GM19463 (cell line): ENCODE measurements around the gene RASA4.
"Not testable (repeated sequence)": the region's sequence is repeated elsewhere in the genome, so short reads cannot be mapped to it uniquely, and the experiment has no call there.

ENCODE experiments used
- ATAC-seq: cut with Tn5 transposase; IDR thresholded peaks from one replicate; pipeline ENCODE4 v1.9.1; 2021; ENCODE audit warnings: mild to moderate bottlenecking, moderate library complexity; ENCODE audit not compliant: unreplicated experiment

RASA4 gene

DNA sequence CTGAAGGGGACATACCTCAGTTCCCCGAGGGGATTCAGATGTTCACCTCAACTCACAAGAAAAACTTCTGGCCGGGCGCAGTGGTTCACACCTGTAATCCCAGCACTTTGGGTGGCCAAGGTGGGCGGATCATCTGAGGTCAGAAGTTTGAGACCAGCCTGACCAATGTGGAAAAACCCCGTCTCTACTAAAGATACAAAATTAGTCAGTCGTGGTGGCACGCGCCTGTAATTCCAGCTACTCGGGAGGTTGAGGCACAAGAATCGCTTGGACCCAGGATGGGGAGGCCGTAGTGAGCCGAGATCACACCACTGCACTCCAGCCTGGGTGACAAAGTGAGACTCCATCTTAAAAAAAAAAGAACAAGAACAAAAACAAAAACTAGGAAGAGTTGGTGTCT lies 71.3 kb downstream of the RASA4 start:
- not testable (repeated sequence) for ATAC-seq

DNA sequence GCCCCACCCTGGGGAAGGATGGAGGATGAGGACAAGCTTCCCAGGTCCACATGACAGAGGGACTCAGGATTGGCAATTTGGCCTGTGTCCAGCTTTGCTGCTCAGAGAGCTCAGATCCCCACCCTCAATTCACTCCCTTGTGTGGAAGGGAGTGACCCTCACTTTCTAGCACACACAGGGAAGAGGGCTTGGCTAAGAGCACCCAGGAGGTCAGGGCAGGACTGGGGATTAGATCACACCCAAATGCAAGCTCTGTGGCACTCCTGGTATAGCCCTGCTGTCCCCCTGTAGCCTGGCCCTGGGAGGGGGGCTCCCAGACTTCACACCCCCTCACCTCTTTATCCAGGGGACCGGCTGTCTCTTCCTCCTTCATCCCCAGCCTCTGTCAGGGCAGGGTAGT lies 72.2 kb downstream of the RASA4 start:
- not testable (repeated sequence) for ATAC-seq

DNA sequence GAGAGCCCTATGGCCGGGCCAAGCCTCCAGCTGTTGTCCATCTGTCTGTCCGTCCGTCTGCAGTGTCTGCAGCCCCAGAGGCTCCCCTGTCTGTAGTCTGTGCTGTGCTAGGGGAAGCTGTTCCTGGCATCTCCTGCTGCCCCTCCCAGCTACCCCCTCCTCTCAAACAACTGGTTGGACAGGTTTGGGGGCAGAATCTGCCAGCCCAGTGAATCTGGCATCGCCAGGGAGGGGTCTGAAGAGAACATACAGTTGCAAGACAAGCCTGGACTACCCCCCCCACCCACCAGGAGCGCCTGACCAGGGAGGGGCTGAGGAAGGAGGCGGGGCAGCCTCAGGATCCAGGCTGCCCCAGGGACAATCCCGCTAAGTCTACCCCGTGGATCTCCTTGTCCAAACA lies 73.0 kb downstream of the RASA4 start, which contains the start of gene UPK3BL2:
UPK3BL2 (minus strand) TSS at position 101 of the 400 bp plus-strand sequence; CDS start at position 41, 60 bp downstream.
- not testable (repeated sequence) for ATAC-seq

DNA sequence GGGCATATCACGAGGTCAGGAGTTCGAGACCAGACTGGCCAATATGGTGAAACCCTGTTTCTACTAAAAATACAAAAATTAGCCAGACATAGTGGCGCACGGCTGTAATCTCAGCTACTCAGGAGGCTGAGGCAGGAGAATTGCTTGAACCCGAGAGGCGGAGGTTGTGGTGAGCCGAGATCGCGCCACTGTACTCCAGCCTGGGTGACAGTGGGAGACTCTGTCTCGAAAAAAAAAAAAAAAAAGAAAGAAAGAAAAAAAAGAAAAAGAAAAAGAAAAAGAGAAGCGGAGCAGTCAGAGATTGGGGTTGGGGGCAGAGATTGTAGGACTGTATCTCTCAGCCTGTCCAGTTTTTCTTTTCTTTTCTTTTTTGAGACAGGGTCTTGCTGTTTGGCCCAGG lies 73.8 kb downstream of the RASA4 start:
- not testable (repeated sequence) for ATAC-seq

DNA sequence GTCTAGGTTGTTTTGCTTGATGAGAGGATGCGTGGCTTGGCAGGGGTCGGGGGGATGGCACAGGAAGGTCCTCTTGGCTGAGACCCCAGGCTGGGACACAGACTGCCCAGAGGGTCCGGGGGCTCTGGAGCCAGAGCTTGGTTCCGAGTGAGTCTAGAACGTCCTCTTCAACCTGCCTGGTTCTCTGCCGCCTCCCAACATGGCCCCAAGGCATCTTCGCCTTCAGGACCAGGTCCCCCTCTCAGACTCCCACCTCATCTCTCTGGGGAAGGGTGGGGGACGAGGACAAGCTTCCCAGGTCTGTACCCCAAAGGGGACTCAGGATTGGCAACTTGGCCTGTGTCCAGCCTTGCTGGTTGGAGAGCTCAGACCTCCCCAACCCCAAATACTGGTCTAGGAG lies 74.5 kb downstream of the RASA4 start:
- not testable (repeated sequence) for ATAC-seq

DNA sequence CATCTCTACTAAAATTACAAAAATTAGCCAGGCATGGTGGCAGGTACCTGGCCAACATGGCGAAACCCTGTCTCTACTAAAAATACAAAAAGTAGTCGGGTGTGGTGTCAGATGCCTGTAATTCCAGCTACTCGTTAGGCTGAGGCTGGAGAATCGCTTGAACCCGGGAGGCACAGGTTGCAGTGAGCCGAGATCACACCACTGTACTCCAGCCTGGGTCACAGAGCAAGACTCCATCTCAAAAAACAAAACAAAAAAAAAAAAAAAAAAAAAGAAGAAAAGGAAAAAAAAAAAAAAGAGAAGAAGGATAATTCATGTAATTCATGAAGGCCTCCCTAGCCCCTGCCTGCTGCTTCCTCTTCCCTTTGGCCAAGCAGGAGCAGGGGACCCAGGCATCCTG lies 76.0 kb downstream of the RASA4 start:
- ATAC-seq: not testable (repeated sequence)

GRCh38 chr7:102535062-102535615 lies 81.4 kb downstream of the RASA4 start:
- ATAC-seq: not testable (repeated sequence)

GRCh38 chr7:102532127-102532526 lies 84.4 kb downstream of the RASA4 start:
- not testable (repeated sequence) for ATAC-seq

DNA sequence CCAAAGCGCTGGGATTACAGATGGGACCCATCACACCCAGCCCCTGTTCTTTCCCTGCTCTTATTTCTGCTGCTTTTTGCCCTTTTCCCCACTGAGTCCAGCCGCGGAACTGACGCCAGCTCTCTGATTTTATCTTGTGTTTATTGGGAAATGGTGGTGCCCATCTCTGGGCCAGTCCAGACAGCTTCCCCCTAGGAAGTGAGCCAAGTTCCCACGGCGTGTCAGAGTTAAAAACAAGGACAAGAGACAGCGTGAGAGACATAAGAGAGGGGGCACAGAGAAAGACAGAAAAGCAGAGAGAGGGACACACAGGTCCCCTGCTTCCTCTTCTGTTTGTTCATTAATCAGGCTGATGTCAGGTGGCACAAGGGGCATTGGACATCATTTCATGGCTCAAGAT lies 85.0 kb downstream of the RASA4 start:
- not testable (repeated sequence) for ATAC-seq

DNA sequence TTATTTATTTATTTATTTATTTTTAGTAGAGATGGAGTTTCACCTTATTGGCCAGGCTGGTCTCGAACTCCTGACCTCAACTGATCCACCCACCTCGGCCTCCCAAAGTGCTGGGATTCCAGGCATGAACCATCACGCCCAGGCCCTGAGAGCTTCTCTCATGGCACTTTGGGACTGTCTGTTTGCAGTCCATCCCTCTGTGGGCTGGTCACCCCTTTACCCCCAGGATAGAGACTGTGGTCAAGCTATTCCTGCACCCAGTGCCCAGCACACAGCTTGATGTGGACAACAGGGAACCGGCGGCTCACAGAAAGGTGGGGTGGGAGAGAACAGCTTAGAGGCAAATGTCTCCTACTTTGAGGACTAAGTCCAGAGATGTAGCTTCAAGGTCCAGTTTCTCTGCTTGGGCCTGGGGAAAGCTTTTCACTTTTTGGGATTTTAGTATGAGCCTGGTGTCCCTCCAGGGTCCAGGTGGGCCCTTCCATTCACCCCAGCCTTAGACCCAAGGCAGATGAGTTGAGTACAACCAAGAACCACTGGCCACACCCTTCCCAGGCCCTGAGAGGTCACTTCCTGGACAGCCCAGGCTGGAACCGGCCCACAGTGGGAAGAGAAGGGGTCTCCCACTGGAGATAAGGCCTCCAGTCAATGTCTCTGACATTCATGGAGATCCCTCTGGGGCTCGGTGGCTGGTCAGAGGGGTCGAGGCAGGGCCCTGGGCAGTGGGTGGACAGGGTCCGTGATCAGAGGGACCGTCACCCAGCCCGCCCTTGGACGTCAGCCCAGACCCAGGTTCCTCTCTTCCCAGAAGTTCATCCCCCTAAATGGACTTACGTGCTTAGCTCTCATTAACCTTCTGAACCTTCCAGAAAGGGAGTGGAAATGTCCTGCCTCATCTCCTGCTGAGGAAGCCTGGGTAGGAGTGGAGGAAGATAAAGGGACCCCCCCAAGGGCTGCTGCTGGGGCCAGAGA lies 88.4 kb downstream of the RASA4 start:
- not testable (repeated sequence) for ATAC-seq

DNA sequence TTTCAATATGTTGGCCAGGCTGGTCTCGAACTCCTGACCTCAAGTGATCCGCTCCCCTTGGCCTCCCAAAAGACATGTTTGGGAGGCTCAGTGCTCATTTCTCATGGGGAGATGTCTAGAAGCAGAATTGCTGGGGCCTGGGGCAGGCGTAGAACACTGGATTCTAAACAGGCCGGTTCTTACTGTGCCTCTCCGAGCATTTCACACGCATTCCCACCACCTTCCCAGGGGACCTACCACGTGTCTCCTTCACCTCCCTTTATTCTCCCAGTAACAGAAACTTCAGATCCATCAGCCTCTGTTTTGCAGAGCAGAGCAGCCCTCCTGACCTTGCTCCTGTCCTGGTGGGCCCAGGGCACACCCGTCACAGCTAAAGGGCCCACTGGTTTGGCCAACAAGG lies 89.4 kb downstream of the RASA4 start:
- not testable (repeated sequence) for ATAC-seq

DNA sequence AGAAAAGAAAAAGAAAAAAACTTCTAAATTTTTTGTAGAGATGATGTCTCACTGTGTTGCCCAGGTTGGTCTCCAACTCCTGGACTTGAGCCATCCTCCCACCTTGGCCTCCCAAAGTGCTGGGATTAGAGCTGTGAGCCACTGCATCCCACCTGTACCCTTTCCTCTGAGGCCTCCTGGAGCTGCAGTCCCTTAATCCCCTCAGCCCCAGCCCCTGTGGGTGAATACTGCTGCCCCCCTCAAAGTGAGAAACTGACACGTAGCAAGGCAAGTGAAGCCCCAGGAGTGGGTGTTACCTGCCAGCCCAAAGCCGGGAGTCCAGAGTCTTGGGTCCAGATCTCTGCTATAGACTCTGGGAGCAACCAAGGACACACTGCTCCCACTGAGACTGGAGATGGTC lies 91.8 kb downstream of the RASA4 start:
- not testable (repeated sequence) for ATAC-seq
